Heart right ventricle (tissue), 16 donors: ENCODE data around the gene CACNA2D1. TPM values are rescaled to one million over a fixed set of nuclear protein-coding genes. Genes with fewer than 3 reads are reported as not detected.

ENCODE experiments used
- ATAC-seq, 8 donors: fragments of 200-7000 bp; cut with Tn5 transposase; one replicate each; pipeline ENCODE4 v1.9.1; 2020; ENCODE audit warnings: mild to moderate bottlenecking in 8 of 8, moderate library complexity in 8 of 8, moderate number of reproducible peaks in 1 of 8
- DNase-seq, 2 donors: peaks; one replicate each; pipeline ENCODE4 v3.0.0-alpha.2; 2020
- H3K27ac ChIP-seq, 10 donors: fragments of 200-600 bp; sonication (generic) in 2 of 10; one replicate each; pipeline versions ENCODE4 v1.5.0 to v1.8.0; 2020 to 2022; ENCODE audit warnings: mild to moderate bottlenecking in 3 of 10
- H3K27me3 ChIP-seq, 7 donors: fragments of 200-600 bp; one replicate each; pipeline ENCODE4 v1.8.0; 2021 to 2022; ENCODE audit warnings: mild to moderate bottlenecking in 2 of 7
- H3K36me3 ChIP-seq, 9 donors: fragments of 200-600 bp; sonication (generic) in 1 of 9; one replicate each; pipeline versions ENCODE4 v1.5.0 to v1.8.0; 2020 to 2022; ENCODE audit warnings: mild to moderate bottlenecking in 2 of 9
- H3K4me1 ChIP-seq, 9 donors: fragments of 200-600 bp; sonication (generic) in 1 of 9; one replicate each; pipeline versions ENCODE4 v1.5.0 to v1.8.0; 2020 to 2022; ENCODE audit warnings: mild to moderate bottlenecking in 4 of 9
- H3K4me3 ChIP-seq, 10 donors: fragments of 200-600 bp; sonication (generic) in 2 of 10; one replicate each; pipeline versions ENCODE4 v1.5.0 to v1.8.0; 2020 to 2022; ENCODE audit warnings: mild to moderate bottlenecking in 7 of 10, moderate library complexity in 2 of 10
- H3K9me3 ChIP-seq, 11 donors: fragments of 200-600 bp in 10 of 11; sonication (generic) in 2 of 11; one replicate each; pipeline versions ENCODE4 v1.5.0 to v1.8.0; 2013 to 2022; ENCODE audit warnings: mild to moderate bottlenecking in 2 of 11, control low read depth in 1 of 11, moderate library complexity in 1 of 11
- WGBS, 2 donors: extraction: QIAGEN DNeasy Blood & Tissue Kit; methylation state at CpG; one replicate each; pipeline ENCODE4 v1.1.7; 2013; ENCODE audit warnings: inconsistent platforms in 1 of 2; 5-methylcytosine and 5-hydroxymethylcytosine counted together
- intact Hi-C, 10 donors: fragments of 100-400 bp; cut with DNase I; formaldehyde crosslinking; loops; one replicate each; pipeline versions ENCODE4 v1.11.1 to v1.14.2; 2022
- polyA plus RNA-seq, 2 donors: library from polyadenylated mRNA; stranded (reverse); fragments of 200-250 nt; gene quantifications; one replicate each; pipeline ENCODE4 v1.2.3, GENCODE V29; 2013
- total RNA-seq, 10 donors: library from RNA; stranded (reverse); fragmentation: NEBNext Ultra II Directional in 3 of 10; extraction: Animal tissue kit (Norgen Biotek cat#: 25700) in 3 of 10; gene quantifications; one replicate each; pipeline versions ENCODE4 v1.2.1 to v1.2.4, GENCODE V29; 2021 to 2023
- TF ChIP-seq, protein P1 (sequence below), 9 donors: fragments of 200-600 bp; sonication (generic) in 2 of 9; IDR thresholded peaks; one replicate each; pipeline versions ENCODE4 v1.5.0 to v1.8.0; 2021 to 2022; ENCODE audit warnings: antibody characterized with exemption in 9 of 9, mild to moderate bottlenecking in 5 of 9, moderate library complexity in 1 of 9
- donor health status: Arrhythmogenic right ventricular cardiomyopathy.
- donor health status: ischemic (EF 13 %, LVEDD 7.1; RV severe dilation, severe dysfunction).
- donor health status: healthy with polysubstance abuse.
- donor health status: DM: no; HTN: yes; CAD: no.
- donor health status: DM: no; HTN: no; CAD: no.
- donor health status: ischemic (EF 25% LVEDD 6.9; RV normal size, moderate dysfunction).
- donor health status: ischemic (EF 25% LVEDD 5.7; RV mildly dilated, moderate dysfunction).
- donor health status: healthy.
- donor health status: DM: yes; HTN: yes; CAD: no.
- donor health status: Ischemic cardiomyopathy.
- donor health status: ischemic (EF 35%, LVEDD 5.7; RV mildly dilated, moderate dysfunction).
- donor health status: nonischemic (EF 11% LVEDD 7.7; RV severe dilation, severe dysfunction).
- donor health status: DM: yes; HTN: yes; CAD: no.
- donor health status: PGD.
- donor health status: ischemic (EF 29% LVEDD 5.4; RV normal size, mild dysfunction).
- donor health status: nonischemic (EF 23%, LVEDD 6.1; RV moderate dilation, normal function).

Gene CACNA2D1
- total and polyA plus RNA-seq, 12 donors: 7.0 to 131 (median 69.3) TPM

DNA sequence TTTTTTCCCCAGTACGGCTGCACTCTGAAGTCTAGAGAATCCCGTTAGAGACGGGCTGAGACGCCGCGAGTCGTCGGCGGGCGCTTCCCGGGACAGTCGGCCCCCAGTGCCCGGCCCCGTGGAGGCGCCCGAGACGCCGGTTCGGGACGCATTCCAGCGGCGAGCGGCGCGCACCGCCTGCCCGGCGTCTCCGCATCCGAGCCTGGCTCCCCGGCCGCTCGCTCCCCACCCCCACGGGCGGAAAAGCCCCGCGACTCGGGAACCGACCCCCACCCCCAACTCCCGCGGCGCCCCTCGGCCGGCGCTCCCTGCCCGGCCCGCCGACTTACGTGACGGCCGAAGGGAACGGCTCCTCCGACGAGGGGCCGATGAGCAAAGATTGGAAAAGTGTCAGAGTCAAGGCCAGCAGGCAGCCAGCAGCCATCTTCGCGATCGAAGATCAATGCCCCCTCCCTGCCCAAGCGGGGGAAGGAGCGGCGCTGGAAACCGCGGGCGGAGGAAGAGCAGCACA is 486 bp downstream of the CACNA2D1 start:
- Histone ChIP-seq H3K36me3 (no peaks in the 10 kb centered on the region), H3K4me3 (peak overlapping the region; percentile 36 to 77 (median 70)), H3K27ac (peak overlapping the region; percentile 86 to 97 (median 92)), H3K4me1 (peaks cover 0 to 44% (median 23%) of the 10 kb centered on the region in 9 donors), H3K27me3 (peaks cover 0 to 51% (median 3%) of the 10 kb centered on the region in 7 donors), H3K9me3 (no peaks in the 10 kb centered on the region)
- TF ChIP-seq, protein P1, sequence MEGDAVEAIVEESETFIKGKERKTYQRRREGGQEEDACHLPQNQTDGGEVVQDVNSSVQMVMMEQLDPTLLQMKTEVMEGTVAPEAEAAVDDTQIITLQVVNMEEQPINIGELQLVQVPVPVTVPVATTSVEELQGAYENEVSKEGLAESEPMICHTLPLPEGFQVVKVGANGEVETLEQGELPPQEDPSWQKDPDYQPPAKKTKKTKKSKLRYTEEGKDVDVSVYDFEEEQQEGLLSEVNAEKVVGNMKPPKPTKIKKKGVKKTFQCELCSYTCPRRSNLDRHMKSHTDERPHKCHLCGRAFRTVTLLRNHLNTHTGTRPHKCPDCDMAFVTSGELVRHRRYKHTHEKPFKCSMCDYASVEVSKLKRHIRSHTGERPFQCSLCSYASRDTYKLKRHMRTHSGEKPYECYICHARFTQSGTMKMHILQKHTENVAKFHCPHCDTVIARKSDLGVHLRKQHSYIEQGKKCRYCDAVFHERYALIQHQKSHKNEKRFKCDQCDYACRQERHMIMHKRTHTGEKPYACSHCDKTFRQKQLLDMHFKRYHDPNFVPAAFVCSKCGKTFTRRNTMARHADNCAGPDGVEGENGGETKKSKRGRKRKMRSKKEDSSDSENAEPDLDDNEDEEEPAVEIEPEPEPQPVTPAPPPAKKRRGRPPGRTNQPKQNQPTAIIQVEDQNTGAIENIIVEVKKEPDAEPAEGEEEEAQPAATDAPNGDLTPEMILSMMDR (IDR thresholded peaks at IDR 0.05): no peak
- intact Hi-C loops: loop anchor here in 6 of 10 donors (2.0 to 10.0 kb wide), 6 partner anchors 98 to 268 kb away; no protein-coding TSS in a partner anchor
- ATAC-seq: peak; percentile 26 to 50 (median 35)
- WGBS, 2 donors: 0 to 1% methylated on average over 58 to 64 of the region's 64 CpGs
- DNase-seq: peak; percentile 27 to 56

DNA sequence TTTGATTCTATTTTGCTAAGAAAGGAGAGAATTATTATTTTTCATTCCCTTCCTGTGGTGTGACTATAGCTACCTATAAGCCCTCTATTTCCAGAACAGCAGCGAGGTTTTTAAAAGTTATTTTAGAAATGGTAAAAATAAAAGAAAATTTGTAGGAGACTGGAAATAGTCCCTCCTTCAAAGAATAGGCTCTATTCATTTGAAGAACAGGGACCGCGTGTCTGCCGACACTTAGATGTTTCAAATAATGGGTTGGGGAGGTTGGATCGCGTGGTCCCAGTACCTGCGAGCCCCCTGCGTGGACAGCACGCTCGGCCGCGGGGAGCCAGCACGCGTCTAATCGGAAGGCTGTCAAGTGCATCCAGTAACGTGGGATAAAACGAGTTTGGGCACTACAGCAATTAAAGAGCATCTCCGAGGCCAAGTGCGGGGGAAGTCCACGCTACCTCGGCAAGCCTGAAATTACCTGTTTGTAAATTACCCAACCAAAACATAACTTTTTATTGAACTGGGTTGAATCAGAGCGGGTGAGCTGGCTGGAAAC is 1.0 kb downstream of the CACNA2D1 start:
- no peaks in the 10 kb centered on the region for H3K36me3 ChIP-seq
- intact Hi-C loops: loop anchor here in 6 of 10 donors (2.0 to 10.0 kb wide), 6 partner anchors 98 to 268 kb away; no protein-coding TSS in a partner anchor
- DNase-seq: peak in 1 of 2 donors; percentile 11
- no peaks in the 10 kb centered on the region for H3K9me3 ChIP-seq
- 1 to 2% methylated on average over 22 of the region's 22 CpGs for WGBS, 2 donors
- peaks cover 0 to 44% (median 23%) of the 10 kb centered on the region in 9 donors for H3K4me1 ChIP-seq
- TF ChIP-seq, protein P1 (IDR thresholded peaks at IDR 0.05): no peak
- peaks cover 0 to 51% (median 3%) of the 10 kb centered on the region in 7 donors for H3K27me3 ChIP-seq
- peak in 1 of 8 donors; percentile 17 for ATAC-seq
- peak overlapping the region; percentile 36 to 77 (median 70) for H3K4me3 ChIP-seq
- peak overlapping the region in 9 of 10 donors; percentile 86 to 97 (median 92) for H3K27ac ChIP-seq

DNA sequence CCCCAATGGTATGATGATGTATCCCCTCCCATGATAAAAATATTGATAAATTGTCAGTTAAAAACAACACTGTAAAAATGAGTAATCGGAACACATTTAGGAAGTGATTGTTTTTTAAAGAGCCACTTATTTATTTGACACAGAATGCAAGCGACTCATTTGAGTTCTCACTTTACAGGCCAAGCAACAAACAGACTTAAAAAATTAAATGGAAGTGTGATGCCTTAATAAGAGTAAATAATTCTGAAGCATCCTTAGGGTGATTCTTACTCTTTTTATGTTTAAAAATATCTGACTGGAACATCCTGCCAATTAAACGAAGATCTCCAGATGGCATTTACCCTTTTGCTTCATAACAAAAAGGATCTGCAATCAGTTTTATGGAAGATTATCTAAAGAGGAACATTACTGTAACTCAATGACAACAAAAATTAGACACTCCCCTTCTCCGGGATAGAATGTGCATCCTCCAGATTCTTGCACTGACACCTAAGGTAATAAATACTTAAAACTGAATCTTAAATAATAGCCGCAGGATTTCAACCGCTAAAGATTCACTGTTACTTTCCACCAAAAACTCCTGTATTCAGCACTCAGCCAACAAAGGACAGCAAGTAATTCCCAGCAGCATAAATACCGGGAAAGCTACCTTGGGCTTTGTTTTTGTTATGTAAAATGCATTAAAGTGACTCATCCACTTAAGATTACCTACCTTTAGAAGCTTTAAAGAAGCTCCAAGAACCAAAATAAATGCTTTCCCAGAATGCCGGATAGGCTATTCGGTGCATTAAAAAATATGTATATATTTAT is 1.7 kb downstream of the CACNA2D1 start:
- Histone ChIP-seq H3K9me3 (no peaks in the 10 kb centered on the region), H3K4me3 (peak overlapping the region in 9 of 10 donors; percentile 50 to 77 (median 72)), H3K27ac (peak overlapping the region in 5 of 10 donors; percentile 86 to 93 (median 92)), H3K36me3 (no peaks in the 10 kb centered on the region), H3K4me1 (peaks cover 0 to 44% (median 23%) of the 10 kb centered on the region in 9 donors), H3K27me3 (peaks cover 0 to 51% (median 3%) of the 10 kb centered on the region in 7 donors)
- TF ChIP-seq, protein P1 (IDR thresholded peaks at IDR 0.05): no peak
- DNase-seq (no peak), ATAC-seq (no peak)
- intact Hi-C loops: loop anchor here in 6 of 10 donors (2.0 to 10.0 kb wide), 6 partner anchors 97 to 267 kb away; no protein-coding TSS in a partner anchor
- WGBS, 2 donors: 29 to 30% methylated on average over 9 of the region's 9 CpGs

DNA sequence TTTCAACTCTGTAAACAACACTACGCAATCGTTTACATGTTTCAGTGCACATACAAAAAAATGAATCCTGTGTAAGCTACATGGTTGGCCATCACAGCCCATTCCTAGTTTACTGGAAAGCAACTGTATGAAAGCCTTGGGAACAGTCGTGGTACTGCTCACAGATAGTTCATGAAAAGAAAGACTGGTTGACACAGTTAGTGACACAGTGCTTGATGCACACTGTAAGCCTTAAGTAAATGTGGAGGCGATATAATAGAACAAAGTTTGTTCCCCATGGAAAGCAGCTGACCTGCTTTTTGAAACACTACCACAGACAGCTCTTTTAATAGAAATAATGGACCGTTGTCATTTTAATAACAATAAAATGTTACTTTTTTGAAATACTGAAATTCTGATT is 5.1 kb downstream of the CACNA2D1 start:
- 64 to 77% methylated on average over 5 of the region's 5 CpGs for WGBS, 2 donors
- H3K9me3 ChIP-seq: no peaks in the 10 kb centered on the region
- peaks cover 0 to 38% (median 23%) of the 10 kb centered on the region in 9 donors for H3K4me1 ChIP-seq
- H3K27me3 ChIP-seq: peaks cover 0 to 27% (median 0%) of the 10 kb centered on the region in 7 donors
- H3K27ac ChIP-seq: no peak overlapping the region
- intact Hi-C loops: no loop called here
- TF ChIP-seq, protein P1 (IDR thresholded peaks at IDR 0.05): no peak
- no peak for ATAC-seq
- H3K36me3 ChIP-seq: no peaks in the 10 kb centered on the region
- no peak overlapping the region for H3K4me3 ChIP-seq
- no peak for DNase-seq
